GOT3 (cell line): ENCODE data around the gene TLR5.
A peak's percentile ranks its signal among the peaks of the same experiment; 100 is the strongest.
"Not testable (repeated sequence)": the region's sequence is repeated elsewhere in the genome, so short reads cannot be mapped to it uniquely, and the experiment has no call there.

Source experiments
- DNase-seq: peaks from one replicate; lab custom pipeline; 2025; ENCODE audit warnings: mixed read lengths; lab: John Stamatoyannopoulos, UW

TLR5 gene

GRCh38 chr1:223142795-223143536 is at the start of gene TLR5:
Gene TLR5 (minus strand): TSS chr1:223143248. CDS start chr1:223113031, 30,217 bp downstream.
- peak; percentile 21 for DNase-seq

GRCh38 chr1:223189903-223190724 is 47.1 kb upstream of the TLR5 start:
- DNase-seq: no peak

- no peak for DNase-seq
Measured at GRCh38 chr1:223189525-223189902, 46.5 kb upstream of the TLR5 start.

- no peak for DNase-seq
Measured at GRCh38 chr1:223188618-223189356, 45.7 kb upstream of the TLR5 start.

- DNase-seq: no peak
Measured at GRCh38 chr1:223186800-223187199, 43.8 kb upstream of the TLR5 start.

- DNase-seq: no peak
Measured at GRCh38 chr1:223183268-223183862, 40.3 kb upstream of the TLR5 start.

GRCh38 chr1:223180731-223181321 is 37.8 kb upstream of the TLR5 start:
- no peak for DNase-seq

GRCh38 chr1:223179786-223180185 is 36.7 kb upstream of the TLR5 start:
- no peak for DNase-seq

- no peak for DNase-seq
Measured at GRCh38 chr1:223179280-223179679, 36.2 kb upstream of the TLR5 start.

GRCh38 chr1:223177681-223178080 is 34.6 kb upstream of the TLR5 start:
- no peak for DNase-seq

GRCh38 chr1:223176437-223176836 is 33.4 kb upstream of the TLR5 start:
- DNase-seq: no peak

GRCh38 chr1:223175633-223176032 is 32.6 kb upstream of the TLR5 start:
- no peak for DNase-seq

GRCh38 chr1:223175032-223175431 is 32.0 kb upstream of the TLR5 start:
- no peak for DNase-seq

- DNase-seq: not testable (repeated sequence)
Measured at GRCh38 chr1:223169458-223169857, 26.4 kb upstream of the TLR5 start.

- DNase-seq: no peak
Measured at GRCh38 chr1:223161321-223161720, 18.3 kb upstream of the TLR5 start.

GRCh38 chr1:223156343-223156742 is 13.3 kb upstream of the TLR5 start:
- DNase-seq: no peak

- DNase-seq: no peak
Measured at GRCh38 chr1:223155153-223155552, 12.1 kb upstream of the TLR5 start.

GRCh38 chr1:223153177-223154119 is 10.4 kb upstream of the TLR5 start:
- no peak for DNase-seq

- no peak for DNase-seq
Measured at GRCh38 chr1:223152399-223152798, 9.4 kb upstream of the TLR5 start.

GRCh38 chr1:223150443-223150842 is 7.4 kb upstream of the TLR5 start:
- no peak for DNase-seq

- DNase-seq: no peak
Measured at GRCh38 chr1:223147873-223148272, 4.8 kb upstream of the TLR5 start.
